Suprapubic skin (tissue), 4 donors: ENCODE results near the gene WNT9B. TPM values are rescaled to one million over a fixed set of nuclear protein-coding genes. Genes with fewer than 3 reads are reported as not detected.

Source experiments
- DNase-seq, 2 donors: peaks; one replicate each; pipeline ENCODE4 v3.0.0-alpha.2; 2019; ENCODE audit warnings: low spot score in 2 of 2
- H3K27ac ChIP-seq: fragments of 200-600 bp; sonication (generic); one replicate; pipeline ENCODE4 v1.5.1; 2019
- H3K27me3 ChIP-seq: fragments of 200-600 bp; sonication (generic); one replicate; pipeline ENCODE4 v1.5.1; 2019
- H3K36me3 ChIP-seq: fragments of 200-600 bp; sonication (generic); one replicate; pipeline ENCODE4 v1.5.1; 2019
- H3K4me1 ChIP-seq: fragments of 200-600 bp; sonication (generic); one replicate; pipeline ENCODE4 v1.5.1; 2019
- H3K4me3 ChIP-seq: fragments of 200-600 bp; sonication (generic); one replicate; pipeline ENCODE4 v1.5.1; 2019; ENCODE audit warnings: mild to moderate bottlenecking
- H3K9me3 ChIP-seq: fragments of 200-600 bp; sonication (generic); one replicate; pipeline ENCODE4 v1.5.1; 2019
- EP300 ChIP-seq: sonication (generic); formaldehyde crosslinking; IDR thresholded peaks from one replicate; pipeline ENCODE4 v1.6.1; 2017; ENCODE audit warnings: antibody characterized with exemption
- POLR2A ChIP-seq, 2 donors: fragments of 450-650 bp; IDR thresholded peaks; one replicate each; pipeline ENCODE4 v1.6.1; 2017; ENCODE audit warnings: antibody characterized with exemption in 2 of 2, mild to moderate bottlenecking in 2 of 2, moderate library complexity in 2 of 2
- POLR2AphosphoS5 ChIP-seq, 3 donors: sonication (generic); formaldehyde crosslinking; IDR thresholded peaks; one replicate each; pipeline ENCODE4 v1.6.1; 2017; ENCODE audit warnings: antibody characterized with exemption in 3 of 3
- WGBS: methylation state at CpG from one replicate; pipeline ENCODE4 v1.1.5; 2018; 5-methylcytosine and 5-hydroxymethylcytosine counted together
- total RNA-seq, 4 donors: library from RNA; depleted of rRNA; stranded (reverse); fragments of >200 nt; gene quantifications; one replicate each; pipeline ENCODE4 v1.1.0, GENCODE V29; 2016
- TF ChIP-seq, protein P1 (sequence below), 2 donors: fragments of 200-600 bp in 1 of 2; fragments of 450-650 bp in 1 of 2; sonication (generic) in 1 of 2; IDR thresholded peaks; one replicate each; pipeline ENCODE4 v1.5.1; 2016 to 2019; ENCODE audit warnings: antibody characterized with exemption in 2 of 2, mild to moderate bottlenecking in 1 of 2, moderate library complexity in 1 of 2

Gene WNT9B
- total RNA-seq, 4 donors from 2014 or later = 3.6 to 8.3 (median 4.5) TPM

DNA sequence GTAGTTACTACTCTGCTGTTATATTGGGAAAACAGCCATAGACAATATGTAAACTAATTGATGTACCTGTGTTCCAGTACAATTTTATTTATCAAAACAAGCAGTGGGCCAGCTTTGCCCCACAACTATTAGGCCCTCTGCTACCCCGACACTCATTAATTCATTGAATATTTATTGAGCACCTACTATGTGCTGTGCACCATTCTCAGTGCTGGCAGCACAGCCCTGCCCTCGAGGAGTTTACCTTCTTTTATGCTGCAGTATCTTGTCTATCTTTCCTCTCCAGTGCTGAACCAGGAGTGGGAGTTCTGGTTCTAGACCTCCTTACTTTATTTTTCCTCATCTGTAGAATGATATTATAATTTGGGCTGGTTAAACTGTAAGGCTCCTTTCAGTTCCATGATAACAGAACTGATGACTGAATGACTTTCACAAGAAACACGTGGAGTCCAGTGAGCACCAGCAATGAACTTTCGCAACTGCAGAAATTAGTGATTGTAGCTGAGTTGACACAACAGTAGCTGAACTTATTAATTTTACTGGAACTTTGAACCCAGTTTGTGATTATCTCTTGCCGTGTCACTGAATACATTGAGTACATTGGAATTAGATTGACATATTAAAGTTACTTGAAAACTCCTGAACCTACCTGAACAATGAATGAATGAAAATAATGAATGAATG, 73.9 kb downstream of the WNT9B start:
- DNase-seq = no peak
- Histone ChIP-seq H3K27ac (no peak overlapping the region), H3K4me3 (no peak overlapping the region), H3K9me3 (no peaks in the 10 kb centered on the region), H3K4me1 (peaks cover 46% of the 10 kb centered on the region), H3K36me3 (peaks cover 5% of the 10 kb centered on the region), H3K27me3 (no peaks in the 10 kb centered on the region)
- no peak for TF ChIP-seq POLR2AphosphoS5 (IDR thresholded peaks at IDR 0.05)
- TF ChIP-seq, protein P1, sequence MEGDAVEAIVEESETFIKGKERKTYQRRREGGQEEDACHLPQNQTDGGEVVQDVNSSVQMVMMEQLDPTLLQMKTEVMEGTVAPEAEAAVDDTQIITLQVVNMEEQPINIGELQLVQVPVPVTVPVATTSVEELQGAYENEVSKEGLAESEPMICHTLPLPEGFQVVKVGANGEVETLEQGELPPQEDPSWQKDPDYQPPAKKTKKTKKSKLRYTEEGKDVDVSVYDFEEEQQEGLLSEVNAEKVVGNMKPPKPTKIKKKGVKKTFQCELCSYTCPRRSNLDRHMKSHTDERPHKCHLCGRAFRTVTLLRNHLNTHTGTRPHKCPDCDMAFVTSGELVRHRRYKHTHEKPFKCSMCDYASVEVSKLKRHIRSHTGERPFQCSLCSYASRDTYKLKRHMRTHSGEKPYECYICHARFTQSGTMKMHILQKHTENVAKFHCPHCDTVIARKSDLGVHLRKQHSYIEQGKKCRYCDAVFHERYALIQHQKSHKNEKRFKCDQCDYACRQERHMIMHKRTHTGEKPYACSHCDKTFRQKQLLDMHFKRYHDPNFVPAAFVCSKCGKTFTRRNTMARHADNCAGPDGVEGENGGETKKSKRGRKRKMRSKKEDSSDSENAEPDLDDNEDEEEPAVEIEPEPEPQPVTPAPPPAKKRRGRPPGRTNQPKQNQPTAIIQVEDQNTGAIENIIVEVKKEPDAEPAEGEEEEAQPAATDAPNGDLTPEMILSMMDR (IDR thresholded peaks at IDR 0.05) = no peak
- TF ChIP-seq EP300 = no peak
- no peak for TF ChIP-seq POLR2A (IDR thresholded peaks at IDR 0.05)
- 77% methylated on average over 5 of the region's 5 CpGs for whole genome bisulfite sequencing

DNA sequence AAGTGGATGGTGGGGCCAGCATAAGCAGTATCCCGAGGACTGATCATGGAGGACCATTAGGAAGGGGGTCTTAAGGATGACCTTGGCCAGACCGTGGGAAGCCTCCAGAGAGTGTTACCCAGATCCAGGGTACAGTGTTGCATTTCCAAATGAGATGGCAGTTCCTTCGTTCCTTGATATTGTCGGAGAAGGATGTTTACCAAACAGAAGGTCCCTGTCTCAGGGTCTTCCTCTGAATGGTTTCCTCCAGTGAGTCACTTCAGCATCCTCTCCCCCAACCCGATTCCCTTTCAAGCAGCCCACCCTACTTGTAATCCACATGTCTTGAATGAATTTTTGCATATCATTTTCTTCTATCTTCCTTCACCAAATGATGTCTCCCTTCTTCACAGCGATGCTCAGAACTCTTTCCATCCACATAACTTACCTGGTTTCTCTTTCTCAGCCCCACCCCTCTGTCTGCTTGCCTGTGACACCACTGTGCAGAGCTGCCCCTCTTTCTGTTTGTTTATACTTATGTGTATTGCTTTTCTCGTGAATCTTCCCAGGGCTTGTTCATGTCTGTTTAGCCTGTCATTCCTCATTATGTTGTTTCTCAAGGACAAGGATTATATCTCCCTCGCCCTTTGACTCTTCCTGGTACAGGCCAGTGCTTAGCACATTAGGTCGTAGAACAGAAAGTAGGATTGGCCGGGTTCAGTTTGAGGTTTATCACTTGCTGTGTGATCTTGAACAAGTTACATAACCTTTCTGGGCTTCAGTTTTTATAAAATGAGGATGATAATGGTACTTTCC, 77.3 kb downstream of the WNT9B start:
- WGBS = 76% methylated on average over 10 of the region's 10 CpGs
- Histone ChIP-seq H3K27me3 (no peaks in the 10 kb centered on the region), H3K4me1 (peaks cover 37% of the 10 kb centered on the region), H3K36me3 (peaks cover 38% of the 10 kb centered on the region), H3K4me3 (no peak overlapping the region), H3K9me3 (no peaks in the 10 kb centered on the region), H3K27ac (no peak overlapping the region)
- DNase-seq = no peak
- TF ChIP-seq EP300 = no peak
- TF ChIP-seq POLR2AphosphoS5 (IDR thresholded peaks at IDR 0.05) = no peak
- TF ChIP-seq, protein P1 (IDR thresholded peaks at IDR 0.05) = no peak
- no peak for TF ChIP-seq POLR2A (IDR thresholded peaks at IDR 0.05)

DNA sequence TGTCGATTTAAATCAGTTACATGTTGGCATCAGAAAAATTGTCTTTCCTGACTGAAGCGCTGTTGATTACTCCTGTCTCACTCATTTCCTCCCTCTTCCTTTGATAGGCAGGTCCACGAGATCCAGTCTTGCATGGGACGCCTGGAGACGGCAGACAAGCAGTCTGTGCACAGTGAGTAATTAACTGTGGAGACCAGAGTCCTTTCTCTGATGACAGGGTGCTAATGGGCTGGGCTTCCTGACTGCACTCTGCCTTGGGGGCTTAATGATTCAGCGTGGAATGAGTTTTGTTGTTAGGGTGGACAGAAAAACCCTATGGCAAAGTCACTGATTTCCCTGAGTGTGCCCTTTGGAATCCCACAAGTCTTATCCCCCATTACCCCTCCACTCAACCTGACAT, 78.0 kb downstream of the WNT9B start:
- no peaks in the 10 kb centered on the region for H3K27me3 ChIP-seq
- WGBS = 47% methylated on average over 6 of the region's 6 CpGs
- H3K36me3 ChIP-seq = peaks cover 45% of the 10 kb centered on the region
- DNase-seq = no peak
- no peaks in the 10 kb centered on the region for H3K9me3 ChIP-seq
- H3K27ac ChIP-seq = no peak overlapping the region
- H3K4me1 ChIP-seq = peaks cover 30% of the 10 kb centered on the region
- H3K4me3 ChIP-seq = no peak overlapping the region
- TF ChIP-seq EP300 = no peak
- no peak for TF ChIP-seq POLR2A (IDR thresholded peaks at IDR 0.05)
- TF ChIP-seq, protein P1 (IDR thresholded peaks at IDR 0.05) = no peak
- TF ChIP-seq POLR2AphosphoS5 (IDR thresholded peaks at IDR 0.05) = no peak

DNA sequence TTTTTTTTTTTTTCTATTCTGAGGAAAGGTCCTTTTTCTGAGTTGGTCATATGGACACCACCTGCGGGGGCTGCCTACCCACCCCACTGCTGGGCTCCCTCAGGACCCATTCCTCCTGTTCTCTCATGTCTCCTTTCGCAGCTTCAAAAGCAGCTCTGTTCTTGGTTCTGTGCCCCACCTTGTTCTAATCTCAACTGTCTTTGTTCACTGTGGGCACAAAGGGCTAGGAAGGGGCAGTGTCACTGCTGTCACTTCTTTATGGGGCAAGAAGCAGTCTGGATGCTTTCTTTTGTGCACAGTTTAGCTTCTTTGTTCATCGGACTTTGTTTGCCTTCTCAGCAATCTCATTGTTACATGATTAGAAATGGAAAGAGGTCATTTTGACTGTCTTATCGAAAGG, 78.7 kb downstream of the WNT9B start:
- Histone ChIP-seq H3K36me3 (peaks cover 52% of the 10 kb centered on the region), H3K27me3 (no peaks in the 10 kb centered on the region), H3K27ac (no peak overlapping the region), H3K9me3 (no peaks in the 10 kb centered on the region), H3K4me3 (no peak overlapping the region), H3K4me1 (peaks cover 24% of the 10 kb centered on the region)
- TF ChIP-seq POLR2AphosphoS5 (IDR thresholded peaks at IDR 0.05) = no peak
- TF ChIP-seq EP300 = no peak
- TF ChIP-seq, protein P1 (IDR thresholded peaks at IDR 0.05) = no peak
- no peak for TF ChIP-seq POLR2A (IDR thresholded peaks at IDR 0.05)
- DNase-seq = no peak
- WGBS = 84% methylated on average over 4 of the region's 4 CpGs

DNA sequence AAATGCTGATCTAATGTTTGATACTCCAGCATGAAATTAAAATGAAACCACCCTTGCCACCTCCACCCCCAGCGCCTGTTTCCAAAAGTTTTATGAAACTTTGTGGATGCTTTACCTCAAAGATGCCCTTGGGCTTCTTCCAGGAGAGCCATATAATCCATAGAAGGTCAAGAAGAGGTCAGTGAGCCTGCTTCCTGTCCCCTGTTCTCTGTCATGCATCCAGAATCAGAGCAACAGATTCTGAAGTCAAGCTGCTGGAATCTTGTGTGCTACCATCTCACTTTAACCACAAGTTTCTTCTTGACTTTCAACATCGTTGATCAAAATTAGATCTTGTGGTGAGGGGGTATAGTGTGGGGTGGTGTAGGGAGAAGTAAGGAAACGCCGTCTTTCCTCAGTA, 80.2 kb downstream of the WNT9B start:
- no peak overlapping the region for H3K27ac ChIP-seq
- H3K36me3 ChIP-seq = peaks cover 67% of the 10 kb centered on the region
- H3K9me3 ChIP-seq = no peaks in the 10 kb centered on the region
- DNase-seq = no peak
- no peaks in the 10 kb centered on the region for H3K27me3 ChIP-seq
- 86% methylated on average over 4 of the region's 4 CpGs for whole genome bisulfite sequencing
- TF ChIP-seq POLR2AphosphoS5 (IDR thresholded peaks at IDR 0.05) = no peak
- TF ChIP-seq, protein P1 (IDR thresholded peaks at IDR 0.05) = no peak
- H3K4me3 ChIP-seq = no peak overlapping the region
- H3K4me1 ChIP-seq = peaks cover 9% of the 10 kb centered on the region
